SK-N-SH (cell line): ENCODE data around the gene PPL. TPM values are rescaled to one million over a fixed set of nuclear protein-coding genes. Genes with fewer than 3 reads are reported as not detected.

Experiments
- CTCF ChIA-PET: fragments of 300-600, 350-600 bp; formaldehyde crosslinking; extraction: SDS; loops from one replicate; lab custom pipeline; 2021; lab: Yijun Ruan, JAX
- POLR2A ChIA-PET: fragments of 350-600 bp; sonication (Branson Sonifier 250); formaldehyde crosslinking; extraction: SDS; loops from one replicate; lab custom pipeline; 2020; ENCODE audit warnings: antibody characterized with exemption, inconsistent platforms; lab: Yijun Ruan, JAX
- DNase-seq: peaks from one replicate; pipeline ENCODE4 v3.0.0; 2012
- H2AFZ ChIP-seq: fragments of 200-600 bp; sonication (generic); 2 replicates; pipeline ENCODE4 v1.8.1; 2016; ENCODE audit warnings: antibody characterized with exemption, mild to moderate bottlenecking, low read depth
- H3F3A ChIP-seq: fragments of 200-600 bp; sonication (generic); replicated peaks from 2 replicates; pipeline ENCODE3; 2016; ENCODE audit warnings: antibody characterized with exemption, mild to moderate bottlenecking; ENCODE audit not compliant: insufficient read depth
- H3K27ac ChIP-seq, 2 experiments: fragments of 200-500 bp in 1 of 2; fragments of 200-600 bp in 1 of 2; sonication (Bioruptor generic) in 1 of 2; sonication (generic), shearing (Covaris generic) in 1 of 2; 2 replicates each; pipeline versions ENCODE4 v1.5.1 to v1.6.1; 2014 to 2016; ENCODE audit warnings: low read depth in 2 of 2, inconsistent platforms in 1 of 2, low read length in 1 of 2, mild to moderate bottlenecking in 1 of 2, mixed read lengths in 1 of 2
- H3K27me3 ChIP-seq: fragments of 200-600 bp; sonication (generic), shearing (Covaris generic); 2 replicates; pipeline ENCODE4 v1.6.1; 2016; ENCODE audit warnings: mixed run types; ENCODE audit not compliant: insufficient read depth
- H3K36me3 ChIP-seq, 2 experiments: fragments of 200-500 bp in 1 of 2; fragments of 200-600 bp in 1 of 2; sonication (Bioruptor generic) in 1 of 2; sonication (generic) in 1 of 2; replicated peaks in 1 of 2; 2 replicates each; pipeline versions ENCODE3 to v1.5.1; 2014 to 2016; ENCODE audit warnings: low read length in 1 of 2, mild to moderate bottlenecking in 1 of 2; ENCODE audit not compliant: insufficient read depth in 2 of 2, control insufficient read depth in 1 of 2
- H3K4me1 ChIP-seq, 2 experiments: fragments of 200-500 bp in 1 of 2; fragments of 200-600 bp in 1 of 2; sonication (Bioruptor generic) in 1 of 2; sonication (generic), shearing (Covaris generic) in 1 of 2; 2 replicates each; pipeline versions ENCODE4 v1.5.1 to v1.6.1; 2014 to 2016; ENCODE audit warnings: low read depth in 1 of 2, low read length in 1 of 2, mixed run types in 1 of 2; ENCODE audit not compliant: insufficient read depth in 2 of 2, control insufficient read depth in 1 of 2
- H3K4me2 ChIP-seq: fragments of 200-600 bp; sonication (generic), shearing (Covaris generic); 2 replicates; pipeline ENCODE4 v1.6.1; 2017; ENCODE audit warnings: mixed run types
- H3K4me3 ChIP-seq, 2 experiments: fragments of 200-500 bp in 1 of 2; fragments of 200-600 bp in 1 of 2; sonication (Bioruptor generic) in 1 of 2; sonication (generic), shearing (Covaris generic) in 1 of 2; 2 replicates each; pipeline versions ENCODE4 v1.5.1 to v1.8.1; 2014 to 2016; ENCODE audit warnings: low read depth in 2 of 2, inconsistent platforms in 1 of 2, low read length in 1 of 2, mild to moderate bottlenecking in 1 of 2, mixed read lengths in 1 of 2, moderate library complexity in 1 of 2
- H3K79me2 ChIP-seq: fragments of 200-600 bp; sonication (generic); 2 replicates; pipeline ENCODE4 v1.8.1; 2017; ENCODE audit warnings: mild to moderate bottlenecking; ENCODE audit not compliant: insufficient read depth
- H3K9ac ChIP-seq: fragments of 200-600 bp; sonication (generic); 2 replicates; pipeline ENCODE4 v1.6.1; 2017; ENCODE audit warnings: mixed run types
- H3K9me2 ChIP-seq: fragments of 200-600 bp; sonication (generic); 2 replicates; pipeline ENCODE4 v1.6.1; 2017; ENCODE audit warnings: mixed run types
- H3K9me3 ChIP-seq: fragments of 200-600 bp; sonication (generic); 2 replicates; pipeline ENCODE4 v1.6.1; 2017; ENCODE audit warnings: mixed run types, mild to moderate bottlenecking, moderate library complexity
- H4K20me1 ChIP-seq: fragments of 200-600 bp; sonication (generic); 2 replicates; pipeline ENCODE4 v1.6.1; 2017; ENCODE audit warnings: mild to moderate bottlenecking, mixed run types; ENCODE audit not compliant: insufficient read depth
- CHD2 ChIP-seq: fragments of 150-350 bp; IDR thresholded peaks from 2 replicates; pipeline ENCODE4 v1.6.1; 2018; ENCODE audit warnings: low read length; ENCODE audit not compliant: partially characterized antibody
- ELF1 ChIP-seq: IDR thresholded peaks from 2 replicates; pipeline ENCODE4 v1.4.0; 2012
- FOSL2 ChIP-seq: IDR thresholded peaks from 2 replicates; pipeline ENCODE4 v1.4.0; 2012; ENCODE audit warnings: low read depth, mild to moderate bottlenecking, moderate library complexity, borderline replicate concordance
- FOXJ3 ChIP-seq: sonication (generic); formaldehyde crosslinking; IDR thresholded peaks from 2 replicates; pipeline ENCODE4 v1.5.1; 2020; ENCODE audit warnings: mild to moderate bottlenecking, missing genetic modification reagents
- FOXM1 ChIP-seq: IDR thresholded peaks from 2 replicates; pipeline ENCODE4 v1.4.0; 2012; ENCODE audit warnings: low read depth, mild to moderate bottlenecking
- GABPA ChIP-seq: IDR thresholded peaks from 2 replicates; pipeline ENCODE4 v1.4.0; 2012; ENCODE audit warnings: low read depth, mild to moderate bottlenecking
- MXI1 ChIP-seq: IDR thresholded peaks from 2 replicates; pipeline ENCODE4 v1.6.1; 2012; ENCODE audit warnings: mild to moderate bottlenecking, low read depth, low read length, improper control_type of control experiment
- NFIC ChIP-seq: IDR thresholded peaks from 2 replicates; pipeline ENCODE4 v1.4.0; 2012; ENCODE audit warnings: borderline replicate concordance
- RAD21 ChIP-seq: IDR thresholded peaks from 2 replicates; pipeline ENCODE4 v1.6.1; 2012; ENCODE audit warnings: mild to moderate bottlenecking, low read length
- RCOR1 ChIP-seq: fragments of 150-350 bp; IDR thresholded peaks from 2 replicates; pipeline ENCODE4 v1.6.1; 2017; ENCODE audit warnings: antibody characterized with exemption, low read length
- RFX5 ChIP-seq: IDR thresholded peaks from 2 replicates; pipeline ENCODE4 v1.6.1; 2012; ENCODE audit warnings: mild to moderate bottlenecking, improper control_type of control experiment, low read length
- SIN3A ChIP-seq: IDR thresholded peaks from 2 replicates; pipeline ENCODE4 v1.6.1; 2012; ENCODE audit warnings: low read depth, mild to moderate bottlenecking, low read length, moderate library complexity, borderline replicate concordance
- SMC3 ChIP-seq: IDR thresholded peaks from 2 replicates; pipeline ENCODE4 v1.6.1; 2012; ENCODE audit warnings: low read depth, low read length, improper control_type of control experiment
- TCF12 ChIP-seq: IDR thresholded peaks from 2 replicates; pipeline ENCODE4 v1.4.0; 2012
- TEAD4 ChIP-seq: IDR thresholded peaks from 2 replicates; pipeline ENCODE4 v1.4.0; 2012; ENCODE audit warnings: mild to moderate bottlenecking, borderline replicate concordance; ENCODE audit not compliant: insufficient read depth
- USF2 ChIP-seq: fragments of 150-350 bp; IDR thresholded peaks from 2 replicates; pipeline ENCODE4 v1.6.1; 2017; ENCODE audit warnings: antibody characterized with exemption, low read length, low read depth, borderline replicate concordance
- YY1 ChIP-seq: IDR thresholded peaks from 2 replicates; pipeline ENCODE4 v1.4.0; 2012; ENCODE audit warnings: low read depth, mild to moderate bottlenecking
- WGBS: methylation state at CpG from one replicate; pipeline ENCODE4 v1.1.6; 2017; ENCODE audit warnings: low lambda C conversion rate; 5-methylcytosine and 5-hydroxymethylcytosine counted together
- polyA plus RNA-seq, 3 experiments: library from polyadenylated mRNA; depleted of rRNA; stranded (reverse); fragments of >200 nt; gene quantifications; 2 replicates each; pipeline ENCODE4 v1.2.3, GENCODE V29; 2012
- TF ChIP-seq, protein P1 (sequence below): IDR thresholded peaks from 2 replicates; pipeline ENCODE4 v1.4.0; 2012; ENCODE audit warnings: low read depth, borderline replicate concordance
- TF ChIP-seq, protein P2 (sequence below): fragments of 150-350 bp; IDR thresholded peaks from 2 replicates; pipeline ENCODE4 v1.6.1; 2016; ENCODE audit warnings: mild to moderate bottlenecking, low read depth, low read length
- TF ChIP-seq, protein P3 (sequence below): IDR thresholded peaks from 2 replicates; pipeline ENCODE4 v1.4.0; 2012; ENCODE audit warnings: low read depth, borderline replicate concordance
- TF ChIP-seq, protein P4 (sequence below): fragments of 200-600 bp; sonication (generic); IDR thresholded peaks from 2 replicates; pipeline ENCODE4 v1.6.1; 2017; ENCODE audit warnings: antibody characterized with exemption, mild to moderate bottlenecking, moderate library complexity
- TF ChIP-seq, protein P5 (sequence below): IDR thresholded peaks from 2 replicates; pipeline ENCODE4 v1.6.1; 2012; ENCODE audit warnings: mild to moderate bottlenecking, low read depth, low read length, moderate library complexity

PPL gene
- polyA plus RNA-seq, 1 of the 3 experiments (the other 2 are of a cell fraction): 24.6 TPM

GRCh38 chr16:4846901-4847773 lies 89.8 kb downstream of the PPL start, which contains the start of the genes GLYR1 and UBN1:
TSS of gene GLYR1 (minus strand) at chr16:4847288. CDS start at chr16:4847265, 23 bp downstream.
TSS of gene UBN1 (plus strand) at chr16:4847481. CDS start at chr16:4852918, 5,437 bp downstream.
- DNase-seq: peak; percentile 99
- H4K20me1 ChIP-seq: peaks cover 65% of the 10 kb centered on the region
- H3K4me1 ChIP-seq: peaks cover 12 to 26% of the 10 kb centered on the region in 2 experiments; a peak in 3 of 4 replicates
- POLR2A ChIA-PET: no interaction called here
- peaks cover 93% of the 10 kb centered on the region for H3K79me2 ChIP-seq
- 0% methylated on average over 1 of the region's 126 CpGs for WGBS
- peak within 1 kb of the TSS; percentile 81 to 89 for H3K4me3 ChIP-seq
- CTCF ChIA-PET: interaction anchor here (1.3 to 1.4 kb wide), 2 partner anchors 10 to 109 kb away, joined by 3 to 6 read pairs; no protein-coding TSS in a partner anchor
- H3K36me3 ChIP-seq: peaks cover 20 to 28% of the 10 kb centered on the region in 2 experiments
- no peaks in the 10 kb centered on the region for H3K9me3 ChIP-seq
- peak within 1 kb of the TSS; percentile 89 for H3K4me2 ChIP-seq
- H3K9ac ChIP-seq: peak within 1 kb of the TSS; percentile 93
- H3F3A ChIP-seq: no peaks in the 10 kb centered on the region
- H3K27me3 ChIP-seq: no peaks in the 10 kb centered on the region
- peak within 1 kb of the TSS; percentile 58; the same call in 1 of the 2 replicates for H2AFZ ChIP-seq
- H3K9me2 ChIP-seq: no peaks in the 10 kb centered on the region
- peak within 1 kb of the TSS; percentile 77 to 84 for H3K27ac ChIP-seq
- TF ChIP-seq RAD21 (no peak), CHD2 (no peak), MXI1 (peak; percentile 68), NFIC (no peak), RFX5 (peak; percentile 86), TCF12 (no peak), RCOR1 (no peak), GABPA (no peak), USF2 (peak; percentile 98), FOXJ3 (CRISPR knock-in tag) (no peak), FOSL2 (no peak), SMC3 (no peak), ELF1 (no peak), FOXM1 (no peak), SIN3A (peak; percentile 57; the same call in 1 of the 2 replicates), TEAD4 (no peak), YY1 (peak; percentile 95)
- TF ChIP-seq, protein P1, sequence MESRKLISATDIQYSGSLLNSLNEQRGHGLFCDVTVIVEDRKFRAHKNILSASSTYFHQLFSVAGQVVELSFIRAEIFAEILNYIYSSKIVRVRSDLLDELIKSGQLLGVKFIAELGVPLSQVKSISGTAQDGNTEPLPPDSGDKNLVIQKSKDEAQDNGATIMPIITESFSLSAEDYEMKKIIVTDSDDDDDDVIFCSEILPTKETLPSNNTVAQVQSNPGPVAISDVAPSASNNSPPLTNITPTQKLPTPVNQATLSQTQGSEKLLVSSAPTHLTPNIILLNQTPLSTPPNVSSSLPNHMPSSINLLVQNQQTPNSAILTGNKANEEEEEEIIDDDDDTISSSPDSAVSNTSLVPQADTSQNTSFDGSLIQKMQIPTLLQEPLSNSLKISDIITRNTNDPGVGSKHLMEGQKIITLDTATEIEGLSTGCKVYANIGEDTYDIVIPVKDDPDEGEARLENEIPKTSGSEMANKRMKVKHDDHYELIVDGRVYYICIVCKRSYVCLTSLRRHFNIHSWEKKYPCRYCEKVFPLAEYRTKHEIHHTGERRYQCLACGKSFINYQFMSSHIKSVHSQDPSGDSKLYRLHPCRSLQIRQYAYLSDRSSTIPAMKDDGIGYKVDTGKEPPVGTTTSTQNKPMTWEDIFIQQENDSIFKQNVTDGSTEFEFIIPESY: no peak
- TF ChIP-seq, protein P2, sequence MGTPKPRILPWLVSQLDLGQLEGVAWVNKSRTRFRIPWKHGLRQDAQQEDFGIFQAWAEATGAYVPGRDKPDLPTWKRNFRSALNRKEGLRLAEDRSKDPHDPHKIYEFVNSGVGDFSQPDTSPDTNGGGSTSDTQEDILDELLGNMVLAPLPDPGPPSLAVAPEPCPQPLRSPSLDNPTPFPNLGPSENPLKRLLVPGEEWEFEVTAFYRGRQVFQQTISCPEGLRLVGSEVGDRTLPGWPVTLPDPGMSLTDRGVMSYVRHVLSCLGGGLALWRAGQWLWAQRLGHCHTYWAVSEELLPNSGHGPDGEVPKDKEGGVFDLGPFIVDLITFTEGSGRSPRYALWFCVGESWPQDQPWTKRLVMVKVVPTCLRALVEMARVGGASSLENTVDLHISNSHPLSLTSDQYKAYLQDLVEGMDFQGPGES: peak; percentile 53; the same call in 1 of the 2 replicates
- TF ChIP-seq, protein P3, sequence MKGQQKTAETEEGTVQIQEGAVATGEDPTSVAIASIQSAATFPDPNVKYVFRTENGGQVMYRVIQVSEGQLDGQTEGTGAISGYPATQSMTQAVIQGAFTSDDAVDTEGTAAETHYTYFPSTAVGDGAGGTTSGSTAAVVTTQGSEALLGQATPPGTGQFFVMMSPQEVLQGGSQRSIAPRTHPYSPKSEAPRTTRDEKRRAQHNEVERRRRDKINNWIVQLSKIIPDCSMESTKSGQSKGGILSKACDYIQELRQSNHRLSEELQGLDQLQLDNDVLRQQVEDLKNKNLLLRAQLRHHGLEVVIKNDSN: peak; percentile 100
- TF ChIP-seq, protein P4, sequence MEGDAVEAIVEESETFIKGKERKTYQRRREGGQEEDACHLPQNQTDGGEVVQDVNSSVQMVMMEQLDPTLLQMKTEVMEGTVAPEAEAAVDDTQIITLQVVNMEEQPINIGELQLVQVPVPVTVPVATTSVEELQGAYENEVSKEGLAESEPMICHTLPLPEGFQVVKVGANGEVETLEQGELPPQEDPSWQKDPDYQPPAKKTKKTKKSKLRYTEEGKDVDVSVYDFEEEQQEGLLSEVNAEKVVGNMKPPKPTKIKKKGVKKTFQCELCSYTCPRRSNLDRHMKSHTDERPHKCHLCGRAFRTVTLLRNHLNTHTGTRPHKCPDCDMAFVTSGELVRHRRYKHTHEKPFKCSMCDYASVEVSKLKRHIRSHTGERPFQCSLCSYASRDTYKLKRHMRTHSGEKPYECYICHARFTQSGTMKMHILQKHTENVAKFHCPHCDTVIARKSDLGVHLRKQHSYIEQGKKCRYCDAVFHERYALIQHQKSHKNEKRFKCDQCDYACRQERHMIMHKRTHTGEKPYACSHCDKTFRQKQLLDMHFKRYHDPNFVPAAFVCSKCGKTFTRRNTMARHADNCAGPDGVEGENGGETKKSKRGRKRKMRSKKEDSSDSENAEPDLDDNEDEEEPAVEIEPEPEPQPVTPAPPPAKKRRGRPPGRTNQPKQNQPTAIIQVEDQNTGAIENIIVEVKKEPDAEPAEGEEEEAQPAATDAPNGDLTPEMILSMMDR: no peak
- TF ChIP-seq, protein P5, sequence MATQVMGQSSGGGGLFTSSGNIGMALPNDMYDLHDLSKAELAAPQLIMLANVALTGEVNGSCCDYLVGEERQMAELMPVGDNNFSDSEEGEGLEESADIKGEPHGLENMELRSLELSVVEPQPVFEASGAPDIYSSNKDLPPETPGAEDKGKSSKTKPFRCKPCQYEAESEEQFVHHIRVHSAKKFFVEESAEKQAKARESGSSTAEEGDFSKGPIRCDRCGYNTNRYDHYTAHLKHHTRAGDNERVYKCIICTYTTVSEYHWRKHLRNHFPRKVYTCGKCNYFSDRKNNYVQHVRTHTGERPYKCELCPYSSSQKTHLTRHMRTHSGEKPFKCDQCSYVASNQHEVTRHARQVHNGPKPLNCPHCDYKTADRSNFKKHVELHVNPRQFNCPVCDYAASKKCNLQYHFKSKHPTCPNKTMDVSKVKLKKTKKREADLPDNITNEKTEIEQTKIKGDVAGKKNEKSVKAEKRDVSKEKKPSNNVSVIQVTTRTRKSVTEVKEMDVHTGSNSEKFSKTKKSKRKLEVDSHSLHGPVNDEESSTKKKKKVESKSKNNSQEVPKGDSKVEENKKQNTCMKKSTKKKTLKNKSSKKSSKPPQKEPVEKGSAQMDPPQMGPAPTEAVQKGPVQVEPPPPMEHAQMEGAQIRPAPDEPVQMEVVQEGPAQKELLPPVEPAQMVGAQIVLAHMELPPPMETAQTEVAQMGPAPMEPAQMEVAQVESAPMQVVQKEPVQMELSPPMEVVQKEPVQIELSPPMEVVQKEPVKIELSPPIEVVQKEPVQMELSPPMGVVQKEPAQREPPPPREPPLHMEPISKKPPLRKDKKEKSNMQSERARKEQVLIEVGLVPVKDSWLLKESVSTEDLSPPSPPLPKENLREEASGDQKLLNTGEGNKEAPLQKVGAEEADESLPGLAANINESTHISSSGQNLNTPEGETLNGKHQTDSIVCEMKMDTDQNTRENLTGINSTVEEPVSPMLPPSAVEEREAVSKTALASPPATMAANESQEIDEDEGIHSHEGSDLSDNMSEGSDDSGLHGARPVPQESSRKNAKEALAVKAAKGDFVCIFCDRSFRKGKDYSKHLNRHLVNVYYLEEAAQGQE: no peak; the same call in 1 of the 2 replicates
